Nephron progenitor cell (in vitro differentiated cells): ENCODE data around the gene ELMOD3.

Experiments used
- DNase-seq: peaks from one replicate; pipeline ENCODE4 v3.0.0; 2021
- H3K27ac Mint-ChIP-seq: 2 replicates; pipeline ENCODE4 v1.8.0; 2021; ENCODE audit warnings: mild to moderate bottlenecking, moderate library complexity, mixed read lengths
- H3K27me3 Mint-ChIP-seq: 2 replicates; pipeline ENCODE4 v1.8.0; 2021; ENCODE audit warnings: mild to moderate bottlenecking, low read depth, mixed read lengths; ENCODE audit not compliant: poor library complexity
- H3K36me3 Mint-ChIP-seq: 2 replicates; pipeline ENCODE4 v1.8.0; 2021; ENCODE audit warnings: low read depth, mixed read lengths
- H3K4me1 Mint-ChIP-seq: 2 replicates; pipeline ENCODE4 v1.8.0; 2021; ENCODE audit warnings: mixed read lengths
- H3K4me3 Mint-ChIP-seq: 2 replicates; pipeline ENCODE4 v1.8.0; 2021; ENCODE audit warnings: mild to moderate bottlenecking, moderate library complexity, mixed read lengths
- H3K9me3 Mint-ChIP-seq: 2 replicates; pipeline ENCODE4 v1.8.0; 2021; ENCODE audit warnings: mild to moderate bottlenecking, moderate library complexity, mixed read lengths
- TF ChIP-seq, protein P1 (sequence below): fragments of 200-600 bp; sonication (generic); IDR thresholded peaks from 2 replicates; pipeline ENCODE4 v1.5.0; 2021; ENCODE audit warnings: antibody characterized with exemption

The ELMOD3 gene

GRCh38 chr2:85414761-85415553, 60.4 kb downstream of the ELMOD3 start:
- TF ChIP-seq, protein P1, sequence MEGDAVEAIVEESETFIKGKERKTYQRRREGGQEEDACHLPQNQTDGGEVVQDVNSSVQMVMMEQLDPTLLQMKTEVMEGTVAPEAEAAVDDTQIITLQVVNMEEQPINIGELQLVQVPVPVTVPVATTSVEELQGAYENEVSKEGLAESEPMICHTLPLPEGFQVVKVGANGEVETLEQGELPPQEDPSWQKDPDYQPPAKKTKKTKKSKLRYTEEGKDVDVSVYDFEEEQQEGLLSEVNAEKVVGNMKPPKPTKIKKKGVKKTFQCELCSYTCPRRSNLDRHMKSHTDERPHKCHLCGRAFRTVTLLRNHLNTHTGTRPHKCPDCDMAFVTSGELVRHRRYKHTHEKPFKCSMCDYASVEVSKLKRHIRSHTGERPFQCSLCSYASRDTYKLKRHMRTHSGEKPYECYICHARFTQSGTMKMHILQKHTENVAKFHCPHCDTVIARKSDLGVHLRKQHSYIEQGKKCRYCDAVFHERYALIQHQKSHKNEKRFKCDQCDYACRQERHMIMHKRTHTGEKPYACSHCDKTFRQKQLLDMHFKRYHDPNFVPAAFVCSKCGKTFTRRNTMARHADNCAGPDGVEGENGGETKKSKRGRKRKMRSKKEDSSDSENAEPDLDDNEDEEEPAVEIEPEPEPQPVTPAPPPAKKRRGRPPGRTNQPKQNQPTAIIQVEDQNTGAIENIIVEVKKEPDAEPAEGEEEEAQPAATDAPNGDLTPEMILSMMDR: no peak
- Mint-ChIP-seq H3K4me1 (peaks cover 37% of the 10 kb centered on the region), H3K9me3 (no peaks in the 10 kb centered on the region), H3K4me3 (peak overlapping the region; percentile 38), H3K36me3 (no peaks in the 10 kb centered on the region), H3K27me3 (peaks cover 21% of the 10 kb centered on the region), H3K27ac (no peak overlapping the region)
- no peak for DNase-seq

- no peak overlapping the region for H3K27ac Mint-ChIP-seq
- no peak overlapping the region for H3K4me3 Mint-ChIP-seq
- no peaks in the 10 kb centered on the region for H3K36me3 Mint-ChIP-seq
- no peaks in the 10 kb centered on the region for H3K9me3 Mint-ChIP-seq
- H3K4me1 Mint-ChIP-seq: peaks cover 35% of the 10 kb centered on the region
- H3K27me3 Mint-ChIP-seq: peaks cover 21% of the 10 kb centered on the region
- no peak for DNase-seq
- TF ChIP-seq, protein P1: no peak
Observed at GRCh38 chr2:85415980-85416650, 61.5 kb downstream of the ELMOD3 start.

- H3K27ac Mint-ChIP-seq: peak within 1 kb of the TSS; percentile 94
- TF ChIP-seq, protein P1: no peak
Observed at GRCh38 chr2:85418132-85419008, 63.8 kb downstream of the ELMOD3 start, which contains the start of gene SH2D6. SH2D6 (plus strand) TSS chr2:85418714; CDS start chr2:85429466, 10,752 bp downstream.

GRCh38 chr2:85419009-85419675, 64.6 kb downstream of the ELMOD3 start:
- TF ChIP-seq, protein P1: no peak
- Mint-ChIP-seq H3K9me3 (no peaks in the 10 kb centered on the region), H3K27me3 (peaks cover 10% of the 10 kb centered on the region), H3K4me3 (peak overlapping the region; percentile 91), H3K36me3 (no peaks in the 10 kb centered on the region), H3K4me1 (peaks cover 47% of the 10 kb centered on the region), H3K27ac (peak overlapping the region; percentile 45)
- no peak for DNase-seq

More at GRCh38 chr2:85418132-85419008, 63.8 kb downstream of the ELMOD3 start, which contains the start of gene SH2D6:
- Mint-ChIP-seq H3K36me3 (no peaks in the 10 kb centered on the region), H3K27me3 (peaks cover 14% of the 10 kb centered on the region), H3K4me3 (peak within 1 kb of the TSS; percentile 91), H3K4me1 (peaks cover 43% of the 10 kb centered on the region), H3K9me3 (no peaks in the 10 kb centered on the region)
- peak; percentile 85 for DNase-seq

DNA sequence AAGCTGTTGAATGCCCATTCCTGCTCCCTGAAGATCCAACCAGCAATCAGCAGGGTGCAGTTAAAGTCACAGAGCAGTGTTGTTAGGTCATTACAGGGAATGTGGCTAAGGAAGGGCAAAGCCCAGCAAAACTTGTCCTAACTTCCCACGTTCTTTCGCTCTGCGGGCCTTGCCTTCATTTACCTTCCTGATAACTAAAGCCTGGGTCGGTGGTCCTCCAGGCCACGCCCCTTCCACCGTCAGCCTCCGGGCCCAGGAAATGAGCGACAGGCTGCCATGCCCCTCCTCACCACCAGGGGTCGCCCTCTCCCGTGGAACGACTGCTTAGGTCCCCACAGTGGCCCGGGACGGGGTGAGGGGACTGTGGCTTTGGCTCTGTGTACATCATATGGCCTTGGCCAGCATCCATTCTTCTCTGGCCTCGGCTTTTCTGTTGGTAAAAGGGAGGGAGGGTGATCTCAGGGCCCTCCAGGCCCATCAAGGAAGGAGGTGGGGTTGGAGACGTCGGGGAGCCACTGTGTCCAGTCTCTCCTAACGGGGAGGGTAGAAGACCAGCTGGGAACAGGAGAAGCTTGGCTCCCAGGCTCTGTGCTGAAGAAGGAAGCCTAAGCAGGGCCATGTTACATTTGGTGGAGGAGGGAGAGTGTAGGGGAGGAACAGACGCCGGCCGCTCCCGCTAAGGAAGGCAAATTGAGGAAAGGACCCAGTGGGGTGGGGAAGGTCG, 66.1 kb downstream of the ELMOD3 start:
- Mint-ChIP-seq H3K27ac (peak overlapping the region; percentile 98), H3K4me1 (peaks cover 49% of the 10 kb centered on the region), H3K27me3 (peaks cover 4% of the 10 kb centered on the region), H3K9me3 (no peaks in the 10 kb centered on the region), H3K4me3 (peak overlapping the region; percentile 49), H3K36me3 (no peaks in the 10 kb centered on the region)
- TF ChIP-seq, protein P1: peak; percentile 100
- peak; percentile 98 for DNase-seq
